WTC11 (cell line): ENCODE data around the gene HSP90AB1. TPM values are rescaled to one million over a fixed set of nuclear protein-coding genes. Genes with fewer than 3 reads are reported as not detected.

ENCODE experiments used
- ATAC-seq: fragments of 200-7000 bp; cut with Tn5 transposase; 2 replicates; pipeline ENCODE4 v1.10.0; 2021; ENCODE audit warnings: mild to moderate bottlenecking, moderate library complexity
- CTCF ChIA-PET: fragments of 300-600 bp; sonication (Branson Sonifier 250); formaldehyde crosslinking; loops from one replicate; lab custom pipeline; 2021; ENCODE audit warnings: antibody characterized with exemption; lab: Charles Lee
- POLR2A ChIA-PET: fragments of 350-600 bp; sonication (Branson Sonifier 250); formaldehyde crosslinking; loops from one replicate; lab custom pipeline; 2021; ENCODE audit warnings: antibody characterized with exemption; lab: Charles Lee
- DNase-seq: peaks from one replicate; pipeline ENCODE4 v3.0.0; 2021; ENCODE audit warnings: low spot score
- H3K27ac Mint-ChIP-seq: 2 replicates; pipeline ENCODE4 v1.8.0; 2021; ENCODE audit warnings: mixed read lengths
- H3K27me3 Mint-ChIP-seq: 2 replicates; pipeline ENCODE4 v1.8.0; 2021; ENCODE audit warnings: low read depth, mild to moderate bottlenecking, moderate library complexity, mixed read lengths
- H3K36me3 Mint-ChIP-seq: 2 replicates; pipeline ENCODE4 v1.8.0; 2021; ENCODE audit warnings: mixed read lengths
- H3K4me1 Mint-ChIP-seq: 2 replicates; pipeline ENCODE4 v1.8.0; 2022; ENCODE audit warnings: mixed read lengths
- H3K4me3 Mint-ChIP-seq: 2 replicates; pipeline ENCODE4 v1.8.0; 2021; ENCODE audit warnings: mild to moderate bottlenecking, moderate library complexity, mixed read lengths
- H3K9me3 Mint-ChIP-seq: 2 replicates; pipeline ENCODE4 v1.8.0; 2021; ENCODE audit warnings: mixed read lengths
- AR ChIP-seq: fragments of 250-450 bp; sonication (Bioruptor Pico); IDR thresholded peaks from 2 replicates; pipeline ENCODE4 v1.9.0; 2021; ENCODE audit warnings: mild to moderate bottlenecking
- E2F4 ChIP-seq: sonication (generic); formaldehyde crosslinking; IDR thresholded peaks from 2 replicates; pipeline ENCODE4 v1.8.1; 2022; ENCODE audit warnings: low read depth, mild to moderate bottlenecking, moderate library complexity, missing genetic modification reagents, borderline replicate concordance
- ELF4 ChIP-seq: sonication (generic); formaldehyde crosslinking; IDR thresholded peaks from 2 replicates; pipeline ENCODE4 v1.8.1; 2022; ENCODE audit warnings: low read depth, mild to moderate bottlenecking, moderate library complexity, missing genetic modification reagents
- ETV6 ChIP-seq: sonication (generic); formaldehyde crosslinking; IDR thresholded peaks from 2 replicates; pipeline ENCODE4 v1.8.1; 2022; ENCODE audit warnings: mild to moderate bottlenecking, missing genetic modification reagents
- IRF1 ChIP-seq: sonication (generic); formaldehyde crosslinking; IDR thresholded peaks from 2 replicates; pipeline ENCODE4 v1.8.0; 2023; ENCODE audit warnings: missing genetic modification reagents
- MXD4 ChIP-seq: fragments of 250-450 bp; sonication (Bioruptor Pico); IDR thresholded peaks from 2 replicates; pipeline ENCODE4 v1.8.0; 2021; ENCODE audit warnings: mild to moderate bottlenecking, moderate library complexity, borderline replicate concordance
- NFE2L1 ChIP-seq: sonication (generic); formaldehyde crosslinking; IDR thresholded peaks from 2 replicates; pipeline ENCODE4 v1.8.1; 2023; ENCODE audit warnings: missing genetic modification reagents
- PRDM15 ChIP-seq: sonication (generic); formaldehyde crosslinking; IDR thresholded peaks from 2 replicates; pipeline ENCODE4 v1.8.0; 2022; ENCODE audit warnings: missing genetic modification reagents
- PRRX2 ChIP-seq: fragments of 250-450 bp; sonication (Bioruptor Pico); IDR thresholded peaks from 2 replicates; pipeline ENCODE4 v1.8.0; 2021; ENCODE audit warnings: mild to moderate bottlenecking
- RORB ChIP-seq: fragments of 250-450 bp; sonication (Bioruptor Pico); IDR thresholded peaks from 2 replicates; pipeline ENCODE4 v1.9.0; 2021; ENCODE audit warnings: mild to moderate bottlenecking
- STAT6 ChIP-seq: sonication (generic); formaldehyde crosslinking; conservative IDR thresholded peaks from 2 replicates; pipeline ENCODE4 v1.8.1; 2023; ENCODE audit warnings: mild to moderate bottlenecking, low read depth, missing genetic modification reagents, moderate library complexity
- TEAD1 ChIP-seq: sonication (generic); formaldehyde crosslinking; IDR thresholded peaks from 2 replicates; pipeline ENCODE4 v1.8.0; 2022; ENCODE audit warnings: mild to moderate bottlenecking, missing genetic modification reagents
- TEAD4 ChIP-seq: sonication (generic); formaldehyde crosslinking; IDR thresholded peaks from 2 replicates; pipeline ENCODE4 v1.8.0; 2022; ENCODE audit warnings: mild to moderate bottlenecking, missing genetic modification reagents
- ZBTB43 ChIP-seq: sonication (generic); formaldehyde crosslinking; IDR thresholded peaks from 2 replicates; pipeline ENCODE4 v1.8.1; 2023; ENCODE audit warnings: mild to moderate bottlenecking, missing genetic modification reagents
- ZNF121 ChIP-seq: sonication (generic); formaldehyde crosslinking; IDR thresholded peaks from 2 replicates; pipeline ENCODE4 v1.8.0; 2023; ENCODE audit warnings: missing genetic modification reagents
- ZNF138 ChIP-seq: sonication (generic); formaldehyde crosslinking; conservative IDR thresholded peaks from 2 replicates; pipeline ENCODE4 v1.8.1; 2022; ENCODE audit warnings: mild to moderate bottlenecking, moderate library complexity, missing genetic modification reagents
- ZNF263 ChIP-seq: sonication (generic); formaldehyde crosslinking; IDR thresholded peaks from 2 replicates; pipeline ENCODE4 v1.8.1; 2022; ENCODE audit warnings: low read depth, mild to moderate bottlenecking, moderate library complexity, missing genetic modification reagents
- ZNF317 ChIP-seq: sonication (generic); formaldehyde crosslinking; IDR thresholded peaks from 2 replicates; pipeline ENCODE4 v1.8.1; 2023; ENCODE audit warnings: low read depth, mild to moderate bottlenecking, moderate library complexity, missing genetic modification reagents, borderline replicate concordance
- ZNF396 ChIP-seq: fragments of 250-450 bp; sonication (Bioruptor Pico); IDR thresholded peaks from 2 replicates; pipeline ENCODE4 v1.8.0; 2021; ENCODE audit warnings: mild to moderate bottlenecking, moderate library complexity, borderline replicate concordance
- ZSCAN18 ChIP-seq: fragments of 250-450 bp; sonication (Bioruptor Pico); IDR thresholded peaks from 2 replicates; pipeline ENCODE4 v2.1.2; 2022; ENCODE audit warnings: mild to moderate bottlenecking, moderate library complexity
- total RNA-seq: library from RNA; stranded (reverse); gene quantifications from 3 replicates; pipeline ENCODE4 v1.2.3, GENCODE V29; 2021

HSP90AB1 gene
- total RNA-seq, 1 experiment from 2014 or later = 2,171 TPM

GRCh38 chr6:44224965-44225305 is 22.0 kb upstream of the HSP90AB1 start:
- Mint-ChIP-seq H3K9me3 (no peaks in the 10 kb centered on the region), H3K27me3 (no peaks in the 10 kb centered on the region), H3K4me1 (peaks cover 52% of the 10 kb centered on the region), H3K4me3 (peak overlapping the region; percentile 89), H3K27ac (peak overlapping the region; percentile 90; the same call in 1 of the 2 replicates), H3K36me3 (peaks cover 19% of the 10 kb centered on the region)
- ATAC-seq (no peak), DNase-seq (no peak)
- ChIA-PET CTCF (interaction anchor here (0.6 to 10.7 kb wide), 15 partner anchors 11 to 1158 kb away, joined by 3 to 174 read pairs (median 7); partner anchors contain the start of genes AARS2, HSP90AB1 and SLC35B2), POLR2A (interaction anchor here (1.0 to 5.7 kb wide), 6 partner anchors 9 to 52 kb away, joined by 3 to 63 read pairs (median 6); partner anchors contain the start of gene HSP90AB1)
- TF ChIP-seq PRRX2 (CRISPR knock-in tag) (no peak), E2F4 (no peak), PRDM15 (CRISPR knock-in tag) (no peak), TEAD4 (no peak), ZNF138 (no peak), ELF4 (CRISPR knock-in tag) (no peak), ZSCAN18 (CRISPR knock-in tag) (no peak)

GRCh38 chr6:44225579-44226325 is 21.1 kb upstream of the HSP90AB1 start:
- peaks cover 26% of the 10 kb centered on the region for H3K36me3 Mint-ChIP-seq
- CTCF ChIA-PET = interaction anchor here (1.0 to 10.7 kb wide), 6 partner anchors 10 to 163 kb away, joined by 3 to 174 read pairs (median 20); partner anchors contain the start of gene HSP90AB1
- POLR2A ChIA-PET = interaction anchor here (5.7 kb wide), 1 partner anchor 20 kb away, joined by 63 read pairs; the partner anchor contains the start of gene HSP90AB1
- TF ChIP-seq PRRX2 (CRISPR knock-in tag) (no peak), MXD4 (CRISPR knock-in tag) (no peak), RORB (CRISPR knock-in tag) (no peak), ZNF121 (CRISPR knock-in tag) (no peak), STAT6 (CRISPR knock-in tag) (no peak), NFE2L1 (CRISPR knock-in tag) (no peak), ZNF317 (CRISPR knock-in tag) (no peak), ETV6 (CRISPR knock-in tag) (no peak), IRF1 (no peak), ZNF263 (CRISPR knock-in tag) (no peak), ZBTB43 (no peak), AR (CRISPR knock-in tag) (no peak), ZNF396 (no peak), TEAD1 (CRISPR knock-in tag) (no peak), TEAD4 (no peak)

More at GRCh38 chr6:44225579-44226325, 21.1 kb upstream of the HSP90AB1 start:
- ATAC-seq (no peak), DNase-seq (no peak)
- Mint-ChIP-seq H3K4me1 (peaks cover 50% of the 10 kb centered on the region), H3K27ac (peak overlapping the region; percentile 92), H3K27me3 (no peaks in the 10 kb centered on the region), H3K4me3 (peak overlapping the region; percentile 89), H3K9me3 (no peaks in the 10 kb centered on the region)
